CD4-positive, alpha-beta T cell treated with Interleukin-1 beta for 1 hour (primary cell): ENCODE results near the gene TRPV4.
A peak's percentile ranks its signal among the peaks of the same experiment; 100 is the strongest.

ENCODE experiments used
- DNase-seq, 2 donors: peaks; one replicate each; pipeline ENCODE4 v3.0.0-alpha.2; 2020 to 2022

Gene TRPV4

DNA sequence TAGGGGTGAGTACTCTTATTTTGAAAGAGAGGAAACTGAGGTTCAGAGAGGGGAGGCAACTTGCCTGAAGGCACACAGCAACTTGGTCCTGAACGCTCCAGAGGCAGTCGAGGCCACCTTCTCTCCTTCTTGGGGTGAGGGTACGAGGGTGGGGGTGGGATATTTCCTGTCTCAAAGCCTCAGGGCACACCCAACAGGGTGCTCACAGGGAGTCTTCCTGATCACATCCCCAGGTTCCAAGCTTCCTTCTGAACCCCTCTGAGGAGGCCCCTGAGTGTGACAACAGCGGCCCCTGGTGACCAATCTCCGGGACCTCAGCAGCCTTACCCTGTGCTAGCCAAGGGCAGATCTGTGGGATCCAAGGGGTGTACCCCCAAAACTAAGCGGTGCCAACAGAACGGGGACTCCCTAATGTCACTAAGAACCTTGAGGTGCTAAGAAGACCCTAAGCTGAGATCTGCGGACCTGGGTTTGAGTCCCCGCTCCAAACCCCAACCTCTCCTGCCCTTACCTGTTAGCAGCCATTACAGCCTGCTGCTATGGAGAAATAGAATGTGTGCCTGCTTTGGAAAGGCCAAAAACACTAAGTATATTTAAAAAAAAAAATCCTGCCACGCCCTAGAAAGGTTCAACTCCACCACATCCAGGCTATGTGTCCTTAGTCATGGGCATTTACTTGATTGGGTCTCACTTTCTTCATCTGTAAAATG lies 57.9 kb downstream of the TRPV4 start:
- DNase-seq = peak; percentile 68 to 69

DNA sequence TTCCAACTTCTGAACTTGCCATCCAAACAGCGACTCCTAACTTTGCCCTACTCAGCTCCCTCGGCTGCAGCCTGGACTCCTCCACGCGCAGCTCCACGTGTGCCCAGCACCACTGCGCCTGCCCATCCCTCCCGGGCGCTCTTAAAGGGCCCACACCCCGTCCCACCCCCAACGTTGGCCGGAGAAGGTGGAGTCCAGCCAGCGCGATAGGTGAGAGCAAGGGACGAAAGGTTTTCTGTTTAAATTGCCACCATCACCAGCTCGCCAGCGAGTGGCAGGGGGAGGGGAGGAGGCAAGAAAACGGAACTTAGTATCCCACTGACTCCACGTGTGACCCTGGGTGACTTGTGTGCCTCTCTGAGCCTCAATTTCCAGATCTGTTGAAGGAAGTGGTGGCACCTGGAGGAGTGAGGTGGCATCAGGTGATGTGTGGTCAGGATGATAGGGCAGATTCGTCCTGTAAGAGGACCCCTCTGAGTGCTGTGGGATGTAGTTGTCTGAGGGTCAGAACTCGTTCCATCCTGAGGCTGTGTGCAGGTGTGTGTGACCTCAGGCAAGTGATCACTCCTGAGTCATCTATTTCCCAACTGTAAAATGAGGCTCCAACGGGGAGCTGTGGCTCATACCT lies 59.7 kb downstream of the TRPV4 start:
- DNase-seq = no peak

DNA sequence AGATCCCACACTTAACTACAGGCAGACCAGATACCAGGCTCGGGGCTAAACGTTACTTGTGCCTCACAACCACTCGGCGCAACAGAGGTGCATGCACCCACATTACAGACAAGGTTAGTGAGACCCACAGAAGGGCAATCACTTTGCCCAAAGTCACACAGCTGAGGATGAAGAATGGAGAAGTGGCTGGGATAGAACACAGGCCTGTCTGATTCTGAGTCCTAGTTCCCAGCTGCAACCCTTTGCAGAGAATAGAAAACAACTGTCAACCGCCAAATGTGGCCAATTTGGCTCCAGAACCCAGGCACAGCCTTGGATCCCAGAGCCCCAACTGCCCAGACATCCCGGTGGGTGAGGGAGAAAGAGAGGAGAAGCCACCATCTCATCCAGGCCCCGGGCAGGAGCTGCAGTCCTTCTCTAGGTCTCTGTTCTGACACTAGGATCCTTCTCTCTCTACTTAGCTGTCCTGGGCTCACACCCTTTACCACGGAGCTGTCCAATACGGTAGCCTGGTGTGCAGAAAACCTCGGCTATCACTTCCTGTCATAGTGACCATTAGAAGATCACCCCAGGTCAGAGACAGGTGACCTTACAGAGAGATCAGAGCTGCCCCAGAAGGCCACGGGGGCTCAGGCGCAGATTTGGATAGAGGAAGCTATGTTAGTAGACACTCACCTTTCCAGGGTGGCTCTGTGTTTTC lies 60.4 kb downstream of the TRPV4 start:
- no peak for DNase-seq

DNA sequence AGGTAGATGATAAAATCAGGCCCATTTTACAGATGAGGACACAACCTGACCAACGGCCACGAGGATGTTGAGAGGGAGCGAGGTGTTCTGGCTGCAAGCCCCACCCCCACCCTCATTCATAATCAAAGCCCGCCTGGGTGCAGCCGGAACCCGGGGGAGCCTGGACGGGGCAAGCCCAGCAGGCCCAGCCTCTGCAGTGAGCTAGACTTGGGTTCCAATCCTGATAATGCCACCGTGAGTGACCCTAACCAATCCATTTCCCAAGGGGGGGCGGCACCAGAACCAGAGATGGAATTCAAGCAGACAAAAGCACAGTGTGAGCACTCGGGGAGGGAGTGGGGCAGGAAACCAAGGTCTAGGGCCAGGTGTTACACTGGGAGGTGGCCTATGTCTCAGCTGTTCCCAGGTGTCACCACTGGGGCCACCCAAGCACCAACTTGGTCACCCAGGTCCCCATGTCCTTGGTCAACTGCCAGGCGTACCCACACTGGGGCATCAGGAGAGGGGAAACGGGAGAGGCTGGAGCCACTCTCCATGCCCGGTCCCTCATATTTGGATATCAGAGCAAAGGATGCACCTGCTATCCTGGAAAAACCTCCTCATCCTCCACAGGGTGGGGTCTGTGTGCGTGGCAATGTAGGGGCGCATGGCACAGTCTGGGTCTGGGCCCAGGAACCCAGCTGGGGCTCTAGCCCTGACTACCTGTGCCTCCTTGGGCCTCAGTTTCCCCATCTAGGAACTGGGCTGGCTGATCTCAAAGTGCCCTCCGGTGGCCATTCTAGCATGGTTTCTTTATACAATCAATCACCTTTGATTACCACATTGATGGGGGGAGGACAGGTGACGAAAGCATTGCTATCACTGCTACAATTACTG lies 61.2 kb downstream of the TRPV4 start:
- DNase-seq = no peak

DNA sequence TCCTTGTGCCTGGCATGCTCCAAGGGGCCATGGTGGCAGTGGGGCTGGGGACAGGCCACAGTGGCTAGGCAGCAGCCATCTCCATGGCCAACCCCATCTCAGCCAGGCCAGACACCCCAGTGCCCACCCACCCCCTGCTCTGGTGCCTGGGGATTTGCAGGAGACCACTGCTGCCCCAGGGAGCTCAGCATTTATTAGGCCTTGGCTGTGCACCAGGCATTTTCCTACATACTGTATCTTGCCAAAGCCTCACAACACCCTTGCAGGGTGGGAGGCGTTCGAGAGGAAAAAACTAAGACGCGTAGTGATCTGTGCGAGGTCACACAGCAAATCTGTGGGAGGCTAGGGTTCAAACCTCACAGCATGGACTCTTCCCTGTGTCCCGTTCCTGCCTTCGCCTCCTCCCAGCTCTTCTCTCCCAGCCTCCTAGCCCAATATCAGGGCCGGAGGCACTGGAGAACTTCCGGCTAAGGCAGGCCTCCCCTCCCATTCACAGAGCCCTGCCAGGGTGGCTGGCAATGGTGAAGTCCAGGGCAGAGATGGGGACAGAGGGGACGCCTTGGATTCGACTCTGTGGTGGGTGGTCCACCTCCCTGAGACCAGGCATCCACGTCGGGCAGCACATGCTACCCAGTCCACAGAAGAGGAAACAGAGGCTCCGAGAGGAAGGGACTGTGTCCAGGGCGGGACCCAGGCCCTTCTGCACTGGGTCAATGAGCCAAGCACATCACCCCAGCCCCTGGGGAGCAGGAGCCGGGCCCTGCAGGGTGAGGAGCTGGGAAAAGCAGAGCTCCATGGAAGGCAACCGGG lies 62.1 kb downstream of the TRPV4 start:
- DNase-seq = no peak

DNA sequence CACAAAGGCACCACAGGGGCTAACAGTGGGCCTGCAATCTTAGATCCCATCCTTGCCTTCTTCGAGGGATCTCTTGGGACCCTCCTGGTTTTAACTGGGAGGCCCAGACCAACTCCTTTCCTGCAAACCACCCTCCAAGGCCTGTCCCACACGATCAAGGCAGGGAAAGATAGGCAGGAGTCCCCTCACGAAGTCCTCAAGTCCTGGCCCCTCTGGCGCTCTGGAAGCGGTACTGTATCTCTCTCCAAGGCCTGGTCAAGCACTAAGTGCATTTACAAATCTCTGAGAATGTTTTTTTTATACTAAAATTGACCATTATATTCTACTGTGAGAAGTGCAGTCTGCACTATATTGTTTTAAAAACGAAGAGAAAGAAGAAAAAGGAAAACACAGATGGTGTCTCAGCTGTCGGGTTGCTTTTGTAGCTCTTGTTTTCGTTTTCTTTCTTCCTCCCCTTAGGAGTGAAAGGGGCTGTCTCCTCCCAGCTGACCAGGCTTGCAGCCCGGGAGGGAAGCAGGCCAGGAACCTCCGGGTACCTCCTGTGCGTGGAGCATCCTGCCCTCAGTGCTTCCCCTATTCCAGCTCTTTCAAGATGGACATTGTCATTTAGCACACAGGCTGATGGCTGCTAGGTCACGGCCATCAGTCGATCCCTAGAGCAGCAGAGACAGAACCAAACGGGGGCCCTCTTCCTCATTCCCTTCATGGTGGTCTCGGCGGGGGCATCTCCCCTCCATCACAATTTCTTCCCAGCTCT lies 62.9 kb downstream of the TRPV4 start:
- DNase-seq = no peak

DNA sequence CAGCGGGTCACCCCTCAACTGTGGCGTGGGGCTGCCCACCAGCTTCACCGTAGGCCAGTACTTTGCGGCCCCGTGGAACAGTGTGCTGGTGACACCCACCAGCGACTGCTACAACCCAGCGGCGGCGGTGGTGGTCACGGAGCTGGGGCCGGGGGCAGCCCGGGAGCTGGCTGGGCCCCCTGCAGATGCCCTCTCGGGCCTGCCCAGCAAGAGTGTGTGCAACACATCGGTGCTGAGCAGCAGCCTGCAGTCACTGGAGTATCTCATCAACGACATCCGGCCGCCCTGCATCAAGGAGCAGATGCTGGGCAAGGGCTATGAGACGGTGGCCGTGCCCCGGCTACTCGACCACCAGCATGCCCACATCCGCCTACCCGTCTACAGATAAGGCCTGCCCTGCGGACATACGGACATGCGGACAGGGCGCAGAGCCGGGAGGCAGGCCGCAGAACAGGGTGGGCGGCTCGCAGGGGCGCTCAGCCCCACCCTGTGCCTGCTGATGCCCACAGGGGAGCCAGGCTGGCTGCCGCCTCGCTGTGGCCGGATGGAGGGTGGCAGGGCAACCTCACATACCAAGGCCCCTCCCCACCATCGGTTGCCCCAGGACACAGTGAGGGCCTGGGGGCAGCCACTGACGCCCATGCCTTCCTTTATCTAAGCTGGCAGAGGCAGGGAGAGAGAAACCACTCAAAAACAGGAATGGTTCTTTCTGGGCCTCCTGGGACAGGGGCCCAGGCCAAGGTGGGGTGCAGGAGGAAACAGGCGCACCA lies 64.1 kb downstream of the TRPV4 start:
- no peak for DNase-seq

DNA sequence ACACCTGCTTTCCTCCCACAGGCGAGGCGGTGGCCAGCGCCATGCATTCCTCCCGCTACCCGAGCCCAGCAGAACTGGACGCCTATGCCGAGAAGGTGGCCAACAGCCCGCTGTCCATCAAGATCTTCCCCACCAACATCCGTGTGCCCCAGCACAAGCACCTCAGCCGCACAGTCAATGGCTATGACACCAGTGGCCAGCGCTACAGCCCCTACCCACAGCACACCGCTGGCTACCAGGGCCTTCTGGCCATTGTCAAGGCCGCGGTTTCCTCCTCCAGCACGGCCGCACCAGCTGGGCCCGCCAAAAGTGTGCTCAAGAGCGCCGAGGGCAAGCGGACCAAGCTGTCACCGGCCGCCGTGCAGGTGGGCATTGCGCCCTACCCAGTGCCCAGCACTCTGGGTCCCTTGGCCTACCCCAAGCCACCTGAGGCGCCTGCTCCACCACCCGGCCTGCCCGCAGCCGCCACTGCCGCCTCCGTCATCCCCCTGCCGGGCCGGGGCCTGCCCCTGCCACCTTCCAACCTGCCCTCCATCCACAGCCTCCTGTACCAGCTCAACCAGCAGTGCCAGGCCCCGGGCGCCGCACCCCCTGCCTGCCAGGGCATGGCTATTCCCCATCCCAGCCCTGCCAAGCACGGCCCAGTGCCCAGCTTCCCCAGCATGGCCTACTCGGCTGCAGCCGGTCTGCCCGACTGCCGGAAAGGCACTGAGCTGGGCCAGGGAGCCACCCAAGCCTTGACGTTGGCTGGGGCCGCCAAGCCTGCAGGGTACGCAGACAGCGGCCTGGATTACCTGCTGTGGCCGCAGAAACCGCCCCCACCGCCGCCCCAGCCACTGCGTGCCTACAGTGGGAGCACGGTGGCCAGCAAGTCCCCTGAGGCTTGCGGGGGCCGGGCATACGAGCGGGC lies 65.0 kb downstream of the TRPV4 start:
- DNase-seq = no peak

DNA sequence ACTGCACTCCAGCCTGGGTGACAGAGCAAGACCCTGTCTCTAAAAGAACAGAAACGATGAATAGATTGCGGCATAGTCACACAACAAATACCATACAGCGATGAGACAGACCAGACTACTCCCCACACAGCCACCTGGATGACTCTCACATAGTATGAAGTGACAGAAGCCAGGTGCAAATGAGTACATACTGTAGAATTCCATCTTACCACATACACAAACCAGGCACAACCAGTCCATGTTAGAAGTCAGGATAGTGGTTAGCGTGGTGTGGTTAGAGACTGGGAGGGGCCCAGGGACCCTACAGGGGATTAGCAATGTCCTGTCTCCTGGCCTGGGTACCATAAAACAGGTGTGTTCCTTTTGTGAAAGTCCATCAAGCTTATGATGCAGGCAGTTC lies 65.7 kb downstream of the TRPV4 start:
- DNase-seq = no peak

DNA sequence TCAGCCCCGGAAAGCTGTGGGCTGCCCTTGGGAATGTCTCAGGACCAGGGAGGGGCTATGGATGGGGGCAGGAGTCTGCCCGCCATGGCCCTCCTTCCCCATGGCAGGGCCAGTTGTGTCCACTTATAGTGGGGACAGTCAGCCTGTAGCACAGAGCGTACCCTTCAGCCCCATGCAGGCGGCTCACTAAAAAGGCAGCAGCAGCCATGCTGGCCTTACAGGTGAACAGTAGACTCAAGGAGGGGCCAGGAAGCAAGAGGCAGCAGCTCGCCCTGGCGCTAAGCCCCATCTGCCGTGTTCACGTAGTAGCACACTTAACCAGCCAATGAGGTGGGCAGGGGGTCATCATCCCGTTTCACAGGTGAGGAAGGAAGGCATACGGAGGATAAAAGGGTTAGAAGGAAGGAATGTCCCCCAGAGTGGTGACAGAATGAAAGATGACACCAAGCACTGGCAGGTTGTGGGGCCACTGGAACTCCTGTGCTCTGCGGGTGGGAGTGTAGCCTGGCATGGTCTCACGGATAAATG lies 66.9 kb downstream of the TRPV4 start:
- DNase-seq = no peak

DNA sequence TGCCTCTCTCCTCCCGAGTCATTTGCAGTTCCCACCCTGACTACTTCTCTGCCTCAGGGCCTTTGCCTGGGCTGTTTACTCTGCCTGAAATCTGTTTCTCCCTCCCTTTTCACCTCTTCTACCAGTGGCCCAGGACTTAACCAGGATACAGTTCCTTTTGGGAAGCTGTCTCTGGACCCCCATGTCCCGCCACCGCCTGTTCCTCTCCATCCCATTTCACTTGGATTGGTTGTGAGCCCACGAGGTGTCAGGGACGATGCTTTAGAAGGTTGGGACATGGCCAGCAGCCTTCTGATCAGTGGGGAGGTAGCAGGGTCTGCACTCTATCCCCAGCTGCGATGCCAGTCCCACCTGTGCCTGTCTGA lies 67.8 kb downstream of the TRPV4 start:
- no peak for DNase-seq

DNA sequence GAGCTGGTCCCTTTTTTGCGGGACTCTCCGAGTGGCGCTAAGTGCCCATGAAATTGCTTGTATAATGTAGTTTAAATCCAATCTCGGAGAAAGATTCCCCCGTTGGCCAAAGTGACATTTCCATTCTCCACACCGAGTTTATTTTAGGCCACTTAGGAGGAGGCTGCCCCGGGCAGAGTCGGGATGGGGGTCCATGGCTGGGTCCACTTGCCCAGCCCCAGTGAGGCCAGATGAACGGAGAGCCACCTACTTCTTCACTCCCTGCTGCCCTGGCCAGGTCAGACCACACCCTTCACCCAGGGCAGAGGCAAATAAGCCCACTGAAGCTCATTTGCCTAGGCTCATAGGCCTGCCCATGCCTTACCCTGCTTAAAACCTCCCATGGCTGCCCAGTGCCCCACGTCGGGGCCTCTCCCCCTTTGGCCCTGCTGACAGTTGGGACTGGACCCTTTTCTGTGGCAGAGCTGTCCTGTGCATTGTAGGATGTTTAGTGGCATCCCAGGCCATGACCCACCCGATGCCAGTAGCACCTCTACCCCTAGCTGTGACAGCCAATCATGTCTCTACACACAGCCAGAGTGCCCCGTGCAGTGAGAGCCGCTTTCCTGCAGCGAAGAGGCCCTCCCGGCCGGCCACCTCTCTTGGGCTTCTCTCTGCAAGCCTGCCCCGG lies 68.3 kb downstream of the TRPV4 start:
- no peak for DNase-seq

DNA sequence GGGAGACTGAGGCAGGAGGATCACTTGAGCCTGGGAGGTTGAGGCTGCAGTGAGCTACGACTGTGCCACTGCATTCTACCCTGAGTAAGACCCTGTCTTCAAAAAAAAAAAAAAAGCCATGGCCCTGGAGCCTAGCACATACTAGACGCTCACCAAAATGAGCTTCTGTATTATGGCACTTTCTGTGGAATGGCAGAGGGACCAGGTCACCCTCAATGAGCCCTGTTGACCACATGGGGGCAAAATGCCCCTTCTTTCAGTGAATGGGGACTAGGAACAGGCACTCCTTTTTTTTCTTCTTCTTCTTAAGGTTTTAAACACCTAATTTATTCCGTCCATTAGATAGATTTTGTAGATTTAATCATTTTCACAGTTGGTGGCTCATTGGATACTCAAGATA lies 69.1 kb downstream of the TRPV4 start:
- DNase-seq = no peak

DNA sequence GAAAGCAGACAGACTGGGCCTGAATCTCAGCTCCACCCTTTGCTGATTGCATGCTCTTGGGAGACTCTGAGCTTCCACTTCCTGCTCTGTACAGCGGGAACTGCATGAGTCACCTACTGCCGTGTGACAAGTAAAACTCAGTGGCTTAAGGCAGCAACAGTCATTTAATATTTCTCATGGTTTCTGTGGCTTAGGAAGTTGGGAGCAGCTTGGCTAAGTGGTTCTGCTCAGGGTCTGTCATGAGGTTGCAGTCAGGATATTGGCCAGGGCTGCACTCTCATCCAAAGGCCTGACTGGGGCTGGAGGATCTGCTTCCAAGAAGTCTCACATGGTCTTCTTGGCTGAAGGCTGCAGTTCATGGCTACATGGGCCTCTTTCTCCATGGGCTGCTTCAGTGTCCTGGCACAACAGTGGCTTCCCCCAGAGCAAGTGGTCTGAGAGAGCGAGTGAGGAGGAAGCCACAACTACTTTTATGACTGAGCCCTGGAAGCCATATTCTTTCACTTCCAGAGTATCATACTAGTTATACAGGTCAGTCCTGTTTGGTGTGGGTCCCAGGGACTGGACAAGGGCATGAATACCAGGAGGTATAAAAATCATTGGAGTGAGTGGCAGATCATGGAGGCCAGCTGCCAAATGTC lies 69.9 kb downstream of the TRPV4 start:
- DNase-seq = peak in 1 of 2 donors; percentile 31

DNA sequence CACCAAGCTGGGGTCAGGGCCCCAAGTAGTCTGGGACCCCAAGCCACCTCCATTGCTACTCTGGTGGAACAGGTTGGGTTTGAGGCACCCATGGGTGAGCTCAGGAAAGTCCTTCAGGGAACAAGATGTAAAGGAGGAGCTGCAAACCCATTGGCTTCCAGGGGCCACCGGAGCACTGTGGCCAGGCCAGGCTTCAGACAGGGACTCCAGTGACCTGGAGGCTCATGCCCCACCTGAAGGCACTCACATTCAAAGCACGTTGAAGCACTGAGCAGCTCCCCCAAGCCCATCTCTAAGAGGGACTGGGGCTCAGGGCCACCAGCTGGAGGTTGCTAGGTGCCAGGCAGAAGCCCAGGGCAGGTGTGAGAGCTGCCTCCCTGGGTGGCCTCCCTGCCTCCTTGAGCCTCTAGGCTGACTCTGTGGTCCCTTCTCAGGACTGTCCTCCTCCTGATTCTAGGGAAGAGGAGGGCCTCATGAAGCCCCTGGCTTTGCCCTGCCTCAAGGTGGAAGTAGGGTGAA lies 70.5 kb downstream of the TRPV4 start:
- DNase-seq = no peak

DNA sequence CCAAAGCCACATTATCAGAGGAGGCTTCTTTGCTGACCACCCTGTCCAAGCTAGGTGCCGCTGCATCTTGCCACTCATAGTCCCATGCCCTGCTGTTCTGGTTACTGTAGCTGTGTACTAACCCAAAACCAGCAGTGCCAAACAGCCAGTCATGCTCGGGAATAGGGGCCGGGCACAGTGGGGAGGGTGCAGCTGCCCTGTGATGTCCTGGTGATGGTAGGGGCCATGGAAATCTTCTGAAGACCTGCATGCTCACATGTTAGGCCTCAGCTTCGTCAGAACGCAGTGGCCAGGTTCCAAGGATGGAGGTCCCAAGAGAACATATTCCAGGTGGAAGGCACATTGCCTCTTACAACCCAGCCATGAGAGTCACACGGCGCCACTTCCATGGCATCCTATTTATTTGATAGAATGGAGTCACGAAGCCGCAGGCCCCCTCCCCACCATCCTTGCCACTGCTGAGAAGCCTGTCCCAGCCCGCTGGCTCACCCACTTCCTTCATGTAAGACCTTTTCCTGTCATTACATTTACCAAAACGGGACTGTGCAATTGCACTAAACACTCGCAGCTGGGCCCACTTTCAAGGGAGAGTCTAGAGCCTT lies 71.0 kb downstream of the TRPV4 start:
- DNase-seq = no peak
